ENCODE measurements around the gene IQCF2.
A peak's percentile ranks its signal among the peaks of the same experiment; 100 is the strongest.
"Not testable (repeated sequence)": the region's sequence is repeated elsewhere in the genome, so short reads cannot be mapped to it uniquely, and the experiment has no call there.

The IQCF2 gene

DNA sequence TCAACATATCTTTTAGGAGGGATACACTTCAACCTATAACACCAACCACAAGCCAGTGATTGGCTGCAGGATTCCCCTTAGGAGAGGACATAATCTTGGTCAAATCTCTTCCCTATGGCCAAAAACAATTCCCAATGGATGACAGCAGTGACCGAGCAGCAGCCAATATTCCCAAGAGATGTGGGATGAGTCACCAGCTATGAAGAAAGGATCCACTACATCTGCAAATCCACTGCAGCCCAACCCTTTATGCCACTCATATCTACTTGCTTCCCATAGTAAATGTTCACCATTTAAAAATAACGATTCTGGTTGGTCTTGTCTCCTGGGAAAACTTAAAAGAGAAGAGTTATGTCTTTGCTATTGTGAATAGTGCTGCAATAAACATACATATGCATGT is 18.5 kb downstream of the IQCF2 start:
- no peak for DNase-seq (ENCODE audit: low read depth)

DNA sequence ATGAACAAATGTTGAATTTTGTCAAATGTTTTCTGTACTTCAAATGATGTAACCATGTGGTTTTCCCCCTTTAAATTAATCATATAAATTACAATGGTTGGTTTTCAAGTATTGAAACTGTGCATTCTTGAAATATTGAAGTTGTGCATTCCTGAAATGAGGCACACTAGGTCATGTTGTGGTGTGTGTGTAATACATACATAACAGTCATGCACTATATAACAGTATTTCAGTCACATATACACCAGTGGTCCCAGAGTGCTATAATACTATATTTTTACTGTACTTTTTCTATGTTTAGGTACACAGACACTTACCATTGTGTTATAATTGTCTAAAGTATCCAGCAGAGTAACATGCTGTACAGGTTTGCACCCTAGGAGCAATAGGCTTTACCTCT is 25.0 kb downstream of the IQCF2 start:
- DNase-seq (ENCODE audit: low read depth): no peak

- no peak for DNase-seq (ENCODE audit: low read depth)
Observed at GRCh38 chr3:51887620-51888019, 26.2 kb downstream of the IQCF2 start.

GRCh38 chr3:51888463-51889105 is 27.2 kb downstream of the IQCF2 start:
- DNase-seq (ENCODE audit: low read depth): no peak

DNA sequence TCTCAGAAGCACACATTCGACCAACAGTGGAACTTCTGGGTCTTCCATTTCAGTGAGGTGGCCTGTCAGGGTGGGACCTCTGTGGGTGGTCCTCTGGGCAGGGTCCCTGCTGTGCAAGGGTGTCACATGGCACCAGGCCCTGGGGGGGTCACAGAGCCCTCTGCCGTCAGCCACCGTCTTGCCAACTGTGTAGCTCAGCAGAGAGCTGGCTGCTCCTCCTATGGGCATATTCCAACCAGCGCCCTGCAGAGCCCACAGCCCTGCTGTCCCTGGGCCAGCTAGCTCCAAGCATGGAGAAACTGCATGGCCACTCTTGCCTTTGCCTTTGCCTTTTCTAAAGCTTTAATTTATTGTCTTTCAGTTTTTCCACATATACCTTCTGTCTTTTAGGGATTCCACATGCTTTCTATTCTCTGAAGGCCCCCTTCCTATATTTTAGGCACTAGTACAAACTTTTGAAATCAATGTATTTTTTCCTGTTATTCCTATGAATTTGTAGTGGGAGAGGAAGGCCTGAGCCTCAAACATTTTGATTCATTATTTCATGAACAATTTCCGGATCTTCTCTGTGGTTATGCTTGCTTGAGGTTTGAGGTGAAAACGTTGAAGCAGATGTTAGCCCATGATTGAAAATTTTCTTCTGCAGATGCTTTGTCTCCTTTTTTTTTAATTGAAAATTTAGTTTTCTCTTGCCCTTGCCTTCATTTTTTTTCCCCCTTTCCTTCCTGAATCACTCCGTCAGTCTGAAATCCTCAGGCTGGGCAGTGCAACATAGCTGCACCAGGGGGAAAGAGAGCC is 30.0 kb downstream of the IQCF2 start:
- no peak for DNase-seq (ENCODE audit: low read depth)

DNA sequence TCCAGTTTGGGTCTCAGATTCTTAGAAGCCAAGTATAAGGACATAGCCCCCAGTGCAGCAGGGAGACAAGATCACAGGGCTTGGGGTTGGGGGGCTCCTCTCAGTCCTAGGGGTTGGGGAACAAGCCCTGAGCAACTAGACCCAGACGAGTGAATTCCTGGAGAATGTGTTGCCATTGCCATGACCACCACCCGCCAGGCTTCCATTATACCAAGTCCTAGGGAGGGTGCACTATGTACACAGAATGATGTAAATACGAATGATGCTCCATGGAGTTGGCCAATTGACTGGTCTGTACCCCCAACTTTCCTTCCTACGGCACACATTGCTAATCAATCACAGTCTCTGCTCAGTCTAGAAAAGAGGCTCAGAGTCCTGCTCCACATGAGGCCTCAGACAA is 33.0 kb downstream of the IQCF2 start:
- DNase-seq (ENCODE audit: low read depth): no peak

DNA sequence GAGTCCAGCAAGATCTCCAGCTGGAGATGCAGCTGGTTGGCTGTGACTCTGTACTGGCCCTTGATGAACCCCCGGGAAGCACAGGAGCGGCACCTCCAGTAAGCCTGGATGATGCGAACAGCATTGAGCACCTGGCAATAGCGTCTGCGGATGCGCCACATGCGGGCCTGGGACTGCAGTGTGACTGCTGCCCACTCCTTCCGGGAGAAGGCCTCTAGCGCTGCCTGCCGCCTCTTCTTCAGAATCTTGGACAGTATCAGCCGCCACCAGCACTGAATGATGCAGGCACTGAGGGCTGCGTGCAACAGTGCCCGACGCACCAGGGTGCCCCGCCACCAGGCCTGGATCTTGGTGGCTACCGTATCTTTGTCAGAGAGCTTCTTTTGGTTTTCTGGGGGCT is 33.5 kb downstream of the IQCF2 start:
- DNase-seq (ENCODE audit: low read depth): no peak

DNA sequence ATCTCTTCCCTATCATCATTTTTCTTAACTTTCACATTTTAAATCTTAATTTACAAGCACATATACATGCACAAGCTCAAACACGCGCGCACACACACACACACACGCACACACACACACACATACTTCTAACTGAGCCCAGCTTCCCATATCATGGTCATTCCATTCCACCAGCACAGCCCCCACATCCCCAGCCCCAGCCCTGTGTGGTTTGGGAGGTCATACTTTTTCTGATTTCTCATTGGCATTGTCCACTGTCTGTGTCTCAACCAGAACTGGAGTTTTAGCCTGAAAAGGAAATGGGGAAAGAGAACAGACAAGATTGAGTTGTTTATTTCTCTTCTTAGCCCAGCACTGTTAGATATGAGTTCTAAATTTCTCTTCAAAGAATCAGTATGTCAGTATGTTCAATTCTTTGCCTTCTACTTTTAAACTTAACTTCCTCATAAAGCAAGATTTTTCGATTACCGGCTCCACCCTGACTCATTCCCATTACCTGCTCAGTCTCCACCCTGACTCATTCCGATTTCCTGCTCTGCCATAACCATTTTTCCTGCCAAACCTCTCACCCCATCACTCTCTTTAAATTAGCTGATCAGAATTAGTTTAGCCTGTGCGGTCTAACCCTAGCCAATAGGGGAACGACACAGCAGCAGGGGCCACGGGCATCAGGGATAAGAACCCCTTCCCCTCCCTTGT is 35.3 kb downstream of the IQCF2 start:
- no peak for DNase-seq (ENCODE audit: low read depth)

- no peak for DNase-seq (ENCODE audit: low read depth)
Observed at GRCh38 chr3:51897391-51897790, 36.0 kb downstream of the IQCF2 start.

GRCh38 chr3:51900043-51900442 is 38.6 kb downstream of the IQCF2 start:
- not testable (repeated sequence) for DNase-seq (ENCODE audit: low read depth)

- peak; percentile 18 for DNase-seq (ENCODE audit: low read depth)
Observed at GRCh38 chr3:51902361-51902760, 40.9 kb downstream of the IQCF2 start.

DNA sequence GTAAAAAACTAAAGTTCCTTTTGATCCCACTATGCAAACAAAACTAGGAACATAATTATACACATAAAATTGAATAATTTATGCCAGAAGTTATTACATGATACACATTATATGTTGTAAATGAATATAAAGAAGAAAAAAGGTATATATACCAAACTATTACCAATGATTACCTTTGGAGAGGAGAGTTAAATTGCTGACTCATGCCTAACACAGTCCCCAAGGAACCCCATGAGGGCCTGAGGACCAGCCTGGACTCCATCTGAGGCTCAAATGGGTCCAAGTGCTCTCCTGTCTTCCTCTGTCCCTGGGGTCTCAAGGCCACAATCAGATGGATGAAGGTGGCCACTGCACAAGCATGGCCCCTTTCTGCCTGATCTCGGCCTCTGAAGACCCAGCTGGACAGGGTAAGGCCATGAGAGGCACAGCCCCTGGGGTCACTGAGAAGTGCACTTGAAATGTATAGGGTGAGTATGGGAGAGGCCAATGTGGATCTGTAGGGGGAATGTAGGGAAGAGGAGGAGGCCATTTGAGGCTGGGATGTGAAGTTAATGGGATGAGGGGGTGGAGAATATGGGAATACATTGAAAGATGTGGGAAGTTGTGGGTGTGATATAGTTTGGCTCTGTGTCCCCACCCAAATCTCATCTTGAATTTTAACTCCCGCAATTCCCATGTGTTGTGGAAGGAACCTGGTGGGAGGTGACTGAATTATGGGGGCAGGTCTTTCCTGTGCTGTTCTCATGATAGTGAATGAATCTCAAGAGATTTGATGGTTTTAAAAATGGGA is 42.8 kb downstream of the IQCF2 start:
- no peak for DNase-seq (ENCODE audit: low read depth)

- no peak for DNase-seq (ENCODE audit: low read depth)
Observed at GRCh38 chr3:51908026-51908425, 46.6 kb downstream of the IQCF2 start.
